Panc1 (cell line): ENCODE measurements around the gene IBA57. TPM values are rescaled to one million over a fixed set of nuclear protein-coding genes. Genes with fewer than 3 reads are reported as not detected.
A peak's percentile ranks its signal among the peaks of the same experiment; 100 is the strongest.

ENCODE experiments used
- ATAC-seq: fragments of 200-7000 bp; cut with Tn5 transposase; 2 replicates; pipeline ENCODE4 v1.9.1; 2020; ENCODE audit warnings: mild to moderate bottlenecking, moderate library complexity
- BruUV-seq: library from RNA; stranded (reverse); fragments of 400-500 nt; replicated peaks from 2 replicates; lab custom pipeline; 2021; lab: Mats Ljungman, UMichigan
- CTCF ChIA-PET: fragments of 300-600 bp; sonication (Branson Sonifier 250); formaldehyde crosslinking; loops from one replicate; lab custom pipeline; 2022; ENCODE audit warnings: antibody characterized with exemption; lab: Charles Lee
- POLR2A ChIA-PET: fragments of 300-600 bp; sonication (Branson Sonifier 250); formaldehyde crosslinking; loops from one replicate; lab custom pipeline; 2022; ENCODE audit warnings: antibody characterized with exemption; lab: Charles Lee
- DNase-seq: peaks from one replicate; pipeline ENCODE4 v3.0.0-alpha.2; 2010; ENCODE audit warnings: low read depth, low spot score
- H3K27ac ChIP-seq: 2 replicates; pipeline ENCODE4 v1.5.1; 2011; ENCODE audit warnings: mild to moderate bottlenecking, low read length, inconsistent platforms
- H3K27me3 ChIP-seq: fragments of 200-500 bp; sonication (Bioruptor generic); 2 replicates; pipeline ENCODE4 v1.6.0; 2014; ENCODE audit warnings: low read length, inconsistent platforms; ENCODE audit not compliant: control insufficient read depth, insufficient read depth
- H3K36me3 ChIP-seq: fragments of 200-500 bp; sonication (Bioruptor generic); 2 replicates; pipeline ENCODE4 v1.5.1; 2014; ENCODE audit warnings: inconsistent platforms, mild to moderate bottlenecking, low read length, moderate library complexity; ENCODE audit not compliant: control insufficient read depth, insufficient read depth
- H3K4me1 ChIP-seq: 2 replicates; pipeline ENCODE4 v1.5.1; 2011; ENCODE audit warnings: inconsistent platforms, mild to moderate bottlenecking, low read length, moderate library complexity; ENCODE audit not compliant: control insufficient read depth, insufficient read depth
- H3K4me3 ChIP-seq, 2 experiments: 2 replicates each; pipeline ENCODE4 v1.5.1; 2011 to 2012; ENCODE audit warnings: low read depth in 2 of 2, low read length in 2 of 2, mild to moderate bottlenecking in 2 of 2, inconsistent platforms in 1 of 2, moderate library complexity in 1 of 2
- H3K9me3 ChIP-seq: fragments of 200-500 bp; sonication (Bioruptor generic); 2 replicates; pipeline ENCODE4 v1.5.1; 2014; ENCODE audit warnings: low read depth, mild to moderate bottlenecking, inconsistent platforms, low read length, moderate library complexity; ENCODE audit not compliant: control insufficient read depth, insufficient read depth
- CTCF ChIP-seq: fragments of 450-650 bp; IDR thresholded peaks from 2 replicates; pipeline ENCODE4 v1.5.1; 2017; ENCODE audit warnings: mild to moderate bottlenecking
- POLR2AphosphoS5 ChIP-seq: IDR thresholded peaks from 2 replicates; pipeline ENCODE4 v1.6.1; 2012; ENCODE audit warnings: mild to moderate bottlenecking, low read depth, low read length, moderate library complexity
- REST ChIP-seq, 2 experiments: IDR thresholded peaks; 2 replicates each; pipeline ENCODE4 v1.6.1; 2011 to 2012; ENCODE audit warnings: low read depth in 2 of 2, control low read depth in 1 of 2, low read length in 1 of 2, mild to moderate bottlenecking in 1 of 2, moderate library complexity in 1 of 2; ENCODE audit not compliant: insufficient read depth in 1 of 2
- SIN3A ChIP-seq: IDR thresholded peaks from 2 replicates; pipeline ENCODE4 v1.6.1; 2012; ENCODE audit warnings: low read depth, mild to moderate bottlenecking, low read length, moderate library complexity, borderline replicate concordance; ENCODE audit not compliant: insufficient read depth
- TCF7L2 ChIP-seq: IDR thresholded peaks from 2 replicates; pipeline ENCODE4 v1.6.1; 2011; ENCODE audit warnings: mild to moderate bottlenecking, low read depth, low read length, inconsistent platforms
- in situ Hi-C: cut with HindIII; loops from 2 replicates; pipeline ENCODE4 v1.10.0; 2016; ENCODE audit warnings: low sequenced_read_pairs, low pct_unique_long_range_greater_than_20kb
- intact Hi-C: fragments of 100-400 bp; cut with micrococcal nuclease; formaldehyde crosslinking; loops from one replicate; pipeline ENCODE4 v1.10.0; 2022; ENCODE audit not compliant: unreplicated experiment
- total RNA-seq: library from RNA; stranded (reverse); gene quantifications from one replicate; pipeline ENCODE4 v1.2.1, GENCODE V29; 2021; ENCODE audit not compliant: unreplicated experiment

IBA57 gene
- total RNA-seq, 1 experiment from 2014 or later = 11.3 TPM

GRCh38 chr1:228206582-228207351 lies 41.2 kb downstream of the IBA57 start:
- ChIA-PET POLR2A (no interaction called here), CTCF (no interaction called here)
- no peak for DNase-seq
- Histone ChIP-seq H3K4me1 (peaks cover 12% of the 10 kb centered on the region; the same call in 1 of the 2 replicates), H3K27me3 (no peaks in the 10 kb centered on the region), H3K27ac (no peak overlapping the region), H3K36me3 (no peaks in the 10 kb centered on the region), H3K9me3 (no peaks in the 10 kb centered on the region), H3K4me3 (no peak overlapping the region)
- BruUV-seq = no TSS peak
- ATAC-seq = peak; percentile 36; the same call in 1 of the 2 replicates
- no peak for TF ChIP-seq CTCF
- TF ChIP-seq TCF7L2 = no peak
- TF ChIP-seq SIN3A = no peak
- TF ChIP-seq REST (IDR thresholded peaks at IDR 0.05; ENCODE audit: insufficient read depth in 1 of 2, low read depth in 2 of 2, low read length in 1 of 2) = no peak
- TF ChIP-seq POLR2AphosphoS5 = no peak
- in situ Hi-C loops (no loop called here), intact Hi-C loops (no loop called here)

GRCh38 chr1:228207381-228207810 lies 41.8 kb downstream of the IBA57 start:
- H3K9me3 ChIP-seq = no peaks in the 10 kb centered on the region
- ChIA-PET CTCF (no interaction called here), POLR2A (no interaction called here)
- no peaks in the 10 kb centered on the region for H3K27me3 ChIP-seq
- ATAC-seq (no peak), DNase-seq (no peak)
- no peaks in the 10 kb centered on the region for H3K36me3 ChIP-seq
- no peak overlapping the region for H3K27ac ChIP-seq
- BruUV-seq = no TSS peak
- in situ Hi-C loops = no loop called here
- intact Hi-C loops = no loop called here
- no peak overlapping the region for H3K4me3 ChIP-seq
- no peak for TF ChIP-seq POLR2AphosphoS5
- no peak for TF ChIP-seq REST (IDR thresholded peaks at IDR 0.05; ENCODE audit: insufficient read depth in 1 of 2, low read depth in 2 of 2, low read length in 1 of 2)
- TF ChIP-seq SIN3A = no peak
- TF ChIP-seq CTCF = no peak
- TF ChIP-seq TCF7L2 = no peak
- H3K4me1 ChIP-seq = peaks cover 12% of the 10 kb centered on the region; the same call in 1 of the 2 replicates
